SK-N-SH (cell line): Measurements from ENCODE around the gene KEL. TPM values are rescaled to one million over a fixed set of nuclear protein-coding genes. Genes with fewer than 3 reads are reported as not detected.

Experiments
- CTCF ChIA-PET: fragments of 300-600, 350-600 bp; formaldehyde crosslinking; extraction: SDS; loops from one replicate; lab custom pipeline; 2021; lab: Yijun Ruan, JAX
- POLR2A ChIA-PET: fragments of 350-600 bp; sonication (Branson Sonifier 250); formaldehyde crosslinking; extraction: SDS; loops from one replicate; lab custom pipeline; 2020; ENCODE audit warnings: antibody characterized with exemption, inconsistent platforms; lab: Yijun Ruan, JAX
- DNase-seq: peaks from one replicate; pipeline ENCODE4 v3.0.0; 2012
- H2AFZ ChIP-seq: fragments of 200-600 bp; sonication (generic); 2 replicates; pipeline ENCODE4 v1.8.1; 2016; ENCODE audit warnings: antibody characterized with exemption, mild to moderate bottlenecking, low read depth
- H3F3A ChIP-seq: fragments of 200-600 bp; sonication (generic); replicated peaks from 2 replicates; pipeline ENCODE3; 2016; ENCODE audit warnings: antibody characterized with exemption, mild to moderate bottlenecking; ENCODE audit not compliant: insufficient read depth
- H3K27ac ChIP-seq, 2 experiments: fragments of 200-500 bp in 1 of 2; fragments of 200-600 bp in 1 of 2; sonication (Bioruptor generic) in 1 of 2; sonication (generic), shearing (Covaris generic) in 1 of 2; 2 replicates each; pipeline versions ENCODE4 v1.5.1 to v1.6.1; 2014 to 2016; ENCODE audit warnings: low read depth in 2 of 2, inconsistent platforms in 1 of 2, low read length in 1 of 2, mild to moderate bottlenecking in 1 of 2, mixed read lengths in 1 of 2
- H3K27me3 ChIP-seq: fragments of 200-600 bp; sonication (generic), shearing (Covaris generic); 2 replicates; pipeline ENCODE4 v1.6.1; 2016; ENCODE audit warnings: mixed run types; ENCODE audit not compliant: insufficient read depth
- H3K36me3 ChIP-seq, 2 experiments: fragments of 200-500 bp in 1 of 2; fragments of 200-600 bp in 1 of 2; sonication (Bioruptor generic) in 1 of 2; sonication (generic) in 1 of 2; replicated peaks in 1 of 2; 2 replicates each; pipeline versions ENCODE3 to v1.5.1; 2014 to 2016; ENCODE audit warnings: low read length in 1 of 2, mild to moderate bottlenecking in 1 of 2; ENCODE audit not compliant: insufficient read depth in 2 of 2, control insufficient read depth in 1 of 2
- H3K4me1 ChIP-seq, 2 experiments: fragments of 200-500 bp in 1 of 2; fragments of 200-600 bp in 1 of 2; sonication (Bioruptor generic) in 1 of 2; sonication (generic), shearing (Covaris generic) in 1 of 2; 2 replicates each; pipeline versions ENCODE4 v1.5.1 to v1.6.1; 2014 to 2016; ENCODE audit warnings: low read depth in 1 of 2, low read length in 1 of 2, mixed run types in 1 of 2; ENCODE audit not compliant: insufficient read depth in 2 of 2, control insufficient read depth in 1 of 2
- H3K4me2 ChIP-seq: fragments of 200-600 bp; sonication (generic), shearing (Covaris generic); 2 replicates; pipeline ENCODE4 v1.6.1; 2017; ENCODE audit warnings: mixed run types
- H3K4me3 ChIP-seq, 2 experiments: fragments of 200-500 bp in 1 of 2; fragments of 200-600 bp in 1 of 2; sonication (Bioruptor generic) in 1 of 2; sonication (generic), shearing (Covaris generic) in 1 of 2; 2 replicates each; pipeline versions ENCODE4 v1.5.1 to v1.8.1; 2014 to 2016; ENCODE audit warnings: low read depth in 2 of 2, inconsistent platforms in 1 of 2, low read length in 1 of 2, mild to moderate bottlenecking in 1 of 2, mixed read lengths in 1 of 2, moderate library complexity in 1 of 2
- H3K79me2 ChIP-seq: fragments of 200-600 bp; sonication (generic); 2 replicates; pipeline ENCODE4 v1.8.1; 2017; ENCODE audit warnings: mild to moderate bottlenecking; ENCODE audit not compliant: insufficient read depth
- H3K9ac ChIP-seq: fragments of 200-600 bp; sonication (generic); 2 replicates; pipeline ENCODE4 v1.6.1; 2017; ENCODE audit warnings: mixed run types
- H3K9me2 ChIP-seq: fragments of 200-600 bp; sonication (generic); 2 replicates; pipeline ENCODE4 v1.6.1; 2017; ENCODE audit warnings: mixed run types
- H3K9me3 ChIP-seq: fragments of 200-600 bp; sonication (generic); 2 replicates; pipeline ENCODE4 v1.6.1; 2017; ENCODE audit warnings: mixed run types, mild to moderate bottlenecking, moderate library complexity
- H4K20me1 ChIP-seq: fragments of 200-600 bp; sonication (generic); 2 replicates; pipeline ENCODE4 v1.6.1; 2017; ENCODE audit warnings: mild to moderate bottlenecking, mixed run types; ENCODE audit not compliant: insufficient read depth
- CHD2 ChIP-seq: fragments of 150-350 bp; IDR thresholded peaks from 2 replicates; pipeline ENCODE4 v1.6.1; 2018; ENCODE audit warnings: low read length; ENCODE audit not compliant: partially characterized antibody
- CTCF ChIP-seq: fragments of 200-600 bp; sonication (generic); IDR thresholded peaks from 2 replicates; pipeline ENCODE4 v1.6.1; 2017; ENCODE audit warnings: antibody characterized with exemption, mild to moderate bottlenecking, moderate library complexity
- ELF1 ChIP-seq: IDR thresholded peaks from 2 replicates; pipeline ENCODE4 v1.4.0; 2012
- EZH2phosphoT487 ChIP-seq: fragments of 200-600 bp; sonication (generic); IDR thresholded peaks from 2 replicates; pipeline ENCODE4 v1.6.1; 2017; ENCODE audit warnings: low read depth, mixed run types, mild to moderate bottlenecking, antibody characterized with exemption, moderate library complexity, borderline replicate concordance
- FOSL2 ChIP-seq: IDR thresholded peaks from 2 replicates; pipeline ENCODE4 v1.4.0; 2012; ENCODE audit warnings: low read depth, mild to moderate bottlenecking, moderate library complexity, borderline replicate concordance
- FOXJ3 ChIP-seq: sonication (generic); formaldehyde crosslinking; IDR thresholded peaks from 2 replicates; pipeline ENCODE4 v1.5.1; 2020; ENCODE audit warnings: mild to moderate bottlenecking, missing genetic modification reagents
- MEF2A ChIP-seq: IDR thresholded peaks from 2 replicates; pipeline ENCODE4 v1.4.0; 2012; ENCODE audit warnings: low read depth, borderline replicate concordance
- MXI1 ChIP-seq: IDR thresholded peaks from 2 replicates; pipeline ENCODE4 v1.6.1; 2012; ENCODE audit warnings: mild to moderate bottlenecking, low read depth, low read length, improper control_type of control experiment
- NRF1 ChIP-seq: IDR thresholded peaks from 2 replicates; pipeline ENCODE4 v1.6.1; 2012; ENCODE audit warnings: low read depth, mild to moderate bottlenecking, low read length
- SIN3A ChIP-seq: IDR thresholded peaks from 2 replicates; pipeline ENCODE4 v1.6.1; 2012; ENCODE audit warnings: low read depth, mild to moderate bottlenecking, low read length, moderate library complexity, borderline replicate concordance
- SMC3 ChIP-seq: IDR thresholded peaks from 2 replicates; pipeline ENCODE4 v1.6.1; 2012; ENCODE audit warnings: low read depth, low read length, improper control_type of control experiment
- TAF1 ChIP-seq: IDR thresholded peaks from 2 replicates; pipeline ENCODE4 v1.6.1; 2012; ENCODE audit warnings: low read depth, mild to moderate bottlenecking, low read length, moderate library complexity, borderline replicate concordance
- TCF12 ChIP-seq: IDR thresholded peaks from 2 replicates; pipeline ENCODE4 v1.4.0; 2012
- TEAD4 ChIP-seq: IDR thresholded peaks from 2 replicates; pipeline ENCODE4 v1.4.0; 2012; ENCODE audit warnings: mild to moderate bottlenecking, borderline replicate concordance; ENCODE audit not compliant: insufficient read depth
- USF2 ChIP-seq: fragments of 150-350 bp; IDR thresholded peaks from 2 replicates; pipeline ENCODE4 v1.6.1; 2017; ENCODE audit warnings: antibody characterized with exemption, low read length, low read depth, borderline replicate concordance
- YY1 ChIP-seq: IDR thresholded peaks from 2 replicates; pipeline ENCODE4 v1.4.0; 2012; ENCODE audit warnings: low read depth, mild to moderate bottlenecking
- WGBS: methylation state at CpG from one replicate; pipeline ENCODE4 v1.1.6; 2017; ENCODE audit warnings: low lambda C conversion rate; 5-methylcytosine and 5-hydroxymethylcytosine counted together
- polyA plus RNA-seq, 3 experiments: library from polyadenylated mRNA; depleted of rRNA; stranded (reverse); fragments of >200 nt; gene quantifications; 2 replicates each; pipeline ENCODE4 v1.2.3, GENCODE V29; 2012
- TF ChIP-seq, protein P1 (sequence below): IDR thresholded peaks from 2 replicates; pipeline ENCODE4 v1.4.0; 2012; ENCODE audit warnings: low read depth, borderline replicate concordance
- TF ChIP-seq, protein P2 (sequence below): IDR thresholded peaks from 2 replicates; pipeline ENCODE4 v1.4.0; 2012; ENCODE audit warnings: low read depth
- TF ChIP-seq, protein P3 (sequence below): IDR thresholded peaks from 2 replicates; pipeline ENCODE4; 2012

The KEL gene
- polyA plus RNA-seq, 1 of the 3 experiments (the other 2 are of a cell fraction): 0.05 TPM

DNA sequence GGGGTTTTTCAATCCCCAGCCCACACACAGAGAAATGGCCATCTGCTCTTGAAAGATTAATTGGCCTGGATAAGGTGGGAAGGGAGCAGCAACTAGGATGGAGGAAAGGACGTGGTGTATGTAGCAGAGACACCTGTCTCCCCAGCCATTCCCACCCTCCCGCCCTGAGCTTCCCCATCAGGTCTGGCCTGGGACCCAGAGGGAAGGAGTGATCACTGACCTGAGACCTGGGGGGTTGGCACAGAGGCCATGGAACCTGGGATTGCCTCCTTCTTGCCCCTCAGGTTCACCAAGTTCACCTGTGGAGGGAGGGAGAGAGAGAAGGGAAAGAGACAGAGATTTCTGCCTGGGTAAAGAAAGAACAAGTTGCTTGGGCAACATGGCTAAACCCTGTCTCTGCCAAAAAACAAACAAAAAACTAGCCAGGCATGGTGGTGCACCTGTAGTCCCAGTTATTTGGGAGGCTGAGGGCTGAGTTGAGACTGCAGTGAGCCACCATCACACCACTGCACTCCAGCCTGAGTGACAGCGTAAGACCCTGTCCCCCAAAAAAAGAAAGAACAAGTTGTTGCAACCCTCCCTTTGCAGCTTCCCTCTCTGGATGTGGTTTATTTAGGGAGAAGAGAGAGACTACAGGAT, 65.3 kb downstream of the KEL start:
- TF ChIP-seq MXI1: no peak
- TF ChIP-seq SIN3A: no peak
- no peak for TF ChIP-seq YY1
- TF ChIP-seq, protein P1, sequence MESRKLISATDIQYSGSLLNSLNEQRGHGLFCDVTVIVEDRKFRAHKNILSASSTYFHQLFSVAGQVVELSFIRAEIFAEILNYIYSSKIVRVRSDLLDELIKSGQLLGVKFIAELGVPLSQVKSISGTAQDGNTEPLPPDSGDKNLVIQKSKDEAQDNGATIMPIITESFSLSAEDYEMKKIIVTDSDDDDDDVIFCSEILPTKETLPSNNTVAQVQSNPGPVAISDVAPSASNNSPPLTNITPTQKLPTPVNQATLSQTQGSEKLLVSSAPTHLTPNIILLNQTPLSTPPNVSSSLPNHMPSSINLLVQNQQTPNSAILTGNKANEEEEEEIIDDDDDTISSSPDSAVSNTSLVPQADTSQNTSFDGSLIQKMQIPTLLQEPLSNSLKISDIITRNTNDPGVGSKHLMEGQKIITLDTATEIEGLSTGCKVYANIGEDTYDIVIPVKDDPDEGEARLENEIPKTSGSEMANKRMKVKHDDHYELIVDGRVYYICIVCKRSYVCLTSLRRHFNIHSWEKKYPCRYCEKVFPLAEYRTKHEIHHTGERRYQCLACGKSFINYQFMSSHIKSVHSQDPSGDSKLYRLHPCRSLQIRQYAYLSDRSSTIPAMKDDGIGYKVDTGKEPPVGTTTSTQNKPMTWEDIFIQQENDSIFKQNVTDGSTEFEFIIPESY: no peak
- TF ChIP-seq, protein P2, sequence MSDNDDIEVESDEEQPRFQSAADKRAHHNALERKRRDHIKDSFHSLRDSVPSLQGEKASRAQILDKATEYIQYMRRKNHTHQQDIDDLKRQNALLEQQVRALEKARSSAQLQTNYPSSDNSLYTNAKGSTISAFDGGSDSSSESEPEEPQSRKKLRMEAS: no peak
- TF ChIP-seq NRF1: no peak
- no peak for TF ChIP-seq TEAD4
- TF ChIP-seq ELF1: no peak
- TF ChIP-seq TCF12: no peak
- TF ChIP-seq FOXJ3 (CRISPR knock-in tag): no peak
- no peak for TF ChIP-seq CTCF
- no peak for DNase-seq
- Histone ChIP-seq H3K4me3 (no peak overlapping the region), H3K79me2 (no peaks in the 10 kb centered on the region), H3K27ac (no peak overlapping the region), H4K20me1 (no peaks in the 10 kb centered on the region), H3K9ac (no peak overlapping the region), H2AFZ (no peak overlapping the region), H3K9me2 (no peaks in the 10 kb centered on the region), H3F3A (no peaks in the 10 kb centered on the region), H3K4me1 (no peaks in the 10 kb centered on the region), H3K27me3 (peaks cover 43% of the 10 kb centered on the region), H3K9me3 (no peaks in the 10 kb centered on the region), H3K36me3 (no peaks in the 10 kb centered on the region), H3K4me2 (no peak overlapping the region)
- WGBS: 23% methylated on average over 3 of the region's 3 CpGs
- ChIA-PET CTCF (interaction anchor here (0.5 to 2.9 kb wide), 3 partner anchors 16 to 111 kb away, joined by 3 to 15 read pairs (median 3); no protein-coding TSS in a partner anchor), POLR2A (no interaction called here)

- CTCF ChIA-PET: interaction anchor here (1.2 to 2.9 kb wide), 3 partner anchors 14 to 112 kb away, joined by 3 to 15 read pairs (median 4); no protein-coding TSS in a partner anchor
- 25% methylated on average over 3 of the region's 3 CpGs for WGBS
- H3K9me3 ChIP-seq: no peaks in the 10 kb centered on the region
- POLR2A ChIA-PET: no interaction called here
- H3K4me2 ChIP-seq: no peak overlapping the region
- no peaks in the 10 kb centered on the region for H3K36me3 ChIP-seq
- H4K20me1 ChIP-seq: no peaks in the 10 kb centered on the region
- H3K27ac ChIP-seq: no peak overlapping the region
- H3F3A ChIP-seq: no peaks in the 10 kb centered on the region
- no peaks in the 10 kb centered on the region for H3K9me2 ChIP-seq
- H3K4me1 ChIP-seq: no peaks in the 10 kb centered on the region
- DNase-seq: no peak
- no peak overlapping the region for H3K4me3 ChIP-seq
- no peaks in the 10 kb centered on the region for H3K79me2 ChIP-seq
- peaks cover 43% of the 10 kb centered on the region for H3K27me3 ChIP-seq
- H3K9ac ChIP-seq: no peak overlapping the region
- no peak overlapping the region for H2AFZ ChIP-seq
- TF ChIP-seq USF2 (no peak), SMC3 (no peak), CHD2 (no peak), CTCF (no peak), MEF2A (no peak), EZH2phosphoT487 (no peak), FOSL2 (no peak), YY1 (no peak), TAF1 (no peak)
- TF ChIP-seq, protein P3, sequence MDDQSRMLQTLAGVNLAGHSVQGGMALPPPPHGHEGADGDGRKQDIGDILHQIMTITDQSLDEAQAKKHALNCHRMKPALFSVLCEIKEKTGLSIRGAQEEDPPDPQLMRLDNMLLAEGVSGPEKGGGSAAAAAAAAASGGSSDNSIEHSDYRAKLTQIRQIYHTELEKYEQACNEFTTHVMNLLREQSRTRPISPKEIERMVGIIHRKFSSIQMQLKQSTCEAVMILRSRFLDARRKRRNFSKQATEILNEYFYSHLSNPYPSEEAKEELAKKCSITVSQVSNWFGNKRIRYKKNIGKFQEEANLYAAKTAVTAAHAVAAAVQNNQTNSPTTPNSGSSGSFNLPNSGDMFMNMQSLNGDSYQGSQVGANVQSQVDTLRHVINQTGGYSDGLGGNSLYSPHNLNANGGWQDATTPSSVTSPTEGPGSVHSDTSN: no peak
These were observed 66.0 kb downstream of the KEL start for GRCh38 chr7:142896151-142896550.
